ENCODE data around the gene HPSE. TPM values are rescaled to one million over a fixed set of nuclear protein-coding genes. Genes with fewer than 3 reads are reported as not detected.
"Not testable (repeated sequence)": the region's sequence is repeated elsewhere in the genome, so short reads cannot be mapped to it uniquely, and the experiment has no call there.

Gene HPSE
- total RNA-seq, 1 experiment from 2014 or later: 12.6 TPM

- BruUV-seq (replicated peaks): no TSS peak
- H3K9me3 ChIP-seq (ENCODE audit: control insufficient read depth in 1 of 2, insufficient read depth in 1 of 2, low read depth in 1 of 2, low read length in 2 of 2): no peaks in the 10 kb centered on the region
- H3K4me3 ChIP-seq (replicated peaks in 1 of 2; ENCODE audit: low read depth in 1 of 2, low read length in 2 of 2): no peak overlapping the region
- ChIA-PET CTCF (no interaction called here), RAD21 (ENCODE audit: low non-redundant PET in 1 of 2, low total read pairs in 2 of 2, uncharacterized antibody in 2 of 2, unreplicated experiment in 2 of 2) (no interaction called here), POLR2A (no interaction called here)
- no peak for DNase-seq (ENCODE audit: low read depth, low spot score)
- no peak overlapping the region for H3K27ac ChIP-seq (ENCODE audit: low read depth, low read length)
- H3K27me3 ChIP-seq (ENCODE audit: insufficient read depth, low read length): no peaks in the 10 kb centered on the region
- H3K4me2 ChIP-seq (ENCODE audit: low read length): no peak overlapping the region
- no peaks in the 10 kb centered on the region for H4K20me1 ChIP-seq (ENCODE audit: insufficient read depth)
- intact Hi-C loops (cut with micrococcal nuclease): no loop called here
- H3K9me2 ChIP-seq (ENCODE audit: insufficient read depth): no peaks in the 10 kb centered on the region
- H3K36me3 ChIP-seq (ENCODE audit: control insufficient read depth in 1 of 2, insufficient read depth in 2 of 2, low read length in 2 of 2): no peaks in the 10 kb centered on the region
- no peak overlapping the region for H3K9ac ChIP-seq (ENCODE audit: low read length)
- no peak for TF ChIP-seq SRF (IDR thresholded peaks at IDR 0.05; ENCODE audit: low read depth)
- ATAC-seq: no peak
- H2AFZ ChIP-seq (ENCODE audit: low read depth, low read length, poor library complexity, severe bottlenecking): no peak overlapping the region
- H3K79me2 ChIP-seq (ENCODE audit: insufficient read depth, low read length): no peaks in the 10 kb centered on the region
- H3K4me1 ChIP-seq (ENCODE audit: control insufficient read depth in 1 of 2, insufficient read depth in 2 of 2, low read length in 2 of 2): no peaks in the 10 kb centered on the region
These were observed 8.1 kb downstream of the HPSE start for GRCh38 chr4:83326546-83326945.

- H3K27me3 ChIP-seq (ENCODE audit: insufficient read depth, low read length); H3K9ac ChIP-seq (ENCODE audit: low read length); H3K9me3 ChIP-seq (ENCODE audit: control insufficient read depth in 1 of 2, insufficient read depth in 1 of 2, low read depth in 1 of 2, low read length in 2 of 2); H3K9me2 ChIP-seq (ENCODE audit: insufficient read depth); POLR2A ChIA-PET; CTCF ChIA-PET; ATAC-seq; H3K4me2 ChIP-seq (ENCODE audit: low read length); DNase-seq (ENCODE audit: low read depth, low spot score); H3K36me3 ChIP-seq (ENCODE audit: control insufficient read depth in 1 of 2, insufficient read depth in 2 of 2, low read length in 2 of 2); intact Hi-C loops (cut with micrococcal nuclease); H4K20me1 ChIP-seq (ENCODE audit: insufficient read depth); RAD21 ChIA-PET (ENCODE audit: low non-redundant PET in 1 of 2, low total read pairs in 2 of 2, uncharacterized antibody in 2 of 2, unreplicated experiment in 2 of 2); H3K27ac ChIP-seq (ENCODE audit: low read depth, low read length); H3K79me2 ChIP-seq (ENCODE audit: insufficient read depth, low read length); BruUV-seq (replicated peaks); H2AFZ ChIP-seq (ENCODE audit: low read depth, low read length, poor library complexity, severe bottlenecking); H3K4me1 ChIP-seq (ENCODE audit: control insufficient read depth in 1 of 2, insufficient read depth in 2 of 2, low read length in 2 of 2); H3K4me3 ChIP-seq (replicated peaks in 1 of 2; ENCODE audit: low read depth in 1 of 2, low read length in 2 of 2): not testable (repeated sequence)
These were observed 9.3 kb downstream of the HPSE start for GRCh38 chr4:83325306-83325705.

GRCh38 chr4:83323136-83323535, 11.5 kb downstream of the HPSE start:
- ChIA-PET RAD21 (ENCODE audit: low non-redundant PET in 1 of 2, low total read pairs in 2 of 2, uncharacterized antibody in 2 of 2, unreplicated experiment in 2 of 2) (no interaction called here), CTCF (no interaction called here), POLR2A (no interaction called here)
- no peak overlapping the region for H3K4me3 ChIP-seq (replicated peaks in 1 of 2; ENCODE audit: low read depth in 1 of 2, low read length in 2 of 2)
- intact Hi-C loops (cut with micrococcal nuclease): no loop called here
- H3K9me2 ChIP-seq (ENCODE audit: insufficient read depth): no peaks in the 10 kb centered on the region
- TF ChIP-seq EZH2 (IDR thresholded peaks at IDR 0.05) (no peak), SIN3A (IDR thresholded peaks at IDR 0.05; ENCODE audit: low read depth) (no peak), ZFX (IDR thresholded peaks at IDR 0.05) (no peak), ATF3 (IDR thresholded peaks at IDR 0.05) (no peak), ELF1 (IDR thresholded peaks at IDR 0.05; ENCODE audit: borderline replicate concordance, low read depth) (no peak), CTCF (IDR thresholded peaks at IDR 0.05 in 2 of 3, conservative IDR thresholded peaks at IDR 0.05 in 1 of 3; ENCODE audit: borderline replicate concordance in 1 of 3, insufficient read depth in 1 of 3, low read depth in 2 of 3, low read length in 2 of 3) (no peak), TCF7L2 (IDR thresholded peaks at IDR 0.05; ENCODE audit: borderline replicate concordance, extremely low read depth, insufficient read depth, insufficient read length) (no peak), POLR2A (IDR thresholded peaks at IDR 0.05; ENCODE audit: borderline replicate concordance, extremely low read depth, insufficient read depth, insufficient read length) (no peak), JUND (IDR thresholded peaks at IDR 0.05) (no peak)
- ATAC-seq (no peak), DNase-seq (ENCODE audit: low read depth, low spot score) (no peak)
- H3K27me3 ChIP-seq (ENCODE audit: insufficient read depth, low read length): no peaks in the 10 kb centered on the region
- no peak overlapping the region for H3K9ac ChIP-seq (ENCODE audit: low read length)
- BruUV-seq (replicated peaks): no TSS peak
- no peak overlapping the region for H3K4me2 ChIP-seq (ENCODE audit: low read length)
- H4K20me1 ChIP-seq (ENCODE audit: insufficient read depth): no peaks in the 10 kb centered on the region
- no peaks in the 10 kb centered on the region for H3K9me3 ChIP-seq (ENCODE audit: control insufficient read depth in 1 of 2, insufficient read depth in 1 of 2, low read depth in 1 of 2, low read length in 2 of 2)
- H3K79me2 ChIP-seq (ENCODE audit: insufficient read depth, low read length): no peaks in the 10 kb centered on the region
- no peaks in the 10 kb centered on the region for H3K36me3 ChIP-seq (ENCODE audit: control insufficient read depth in 1 of 2, insufficient read depth in 2 of 2, low read length in 2 of 2)
- H2AFZ ChIP-seq (ENCODE audit: low read depth, low read length, poor library complexity, severe bottlenecking): no peak overlapping the region
- H3K27ac ChIP-seq (ENCODE audit: low read depth, low read length): no peak overlapping the region
- no peaks in the 10 kb centered on the region for H3K4me1 ChIP-seq (ENCODE audit: control insufficient read depth in 1 of 2, insufficient read depth in 2 of 2, low read length in 2 of 2)
